ENCODE measurements around the gene DPYD.

DPYD gene

DNA sequence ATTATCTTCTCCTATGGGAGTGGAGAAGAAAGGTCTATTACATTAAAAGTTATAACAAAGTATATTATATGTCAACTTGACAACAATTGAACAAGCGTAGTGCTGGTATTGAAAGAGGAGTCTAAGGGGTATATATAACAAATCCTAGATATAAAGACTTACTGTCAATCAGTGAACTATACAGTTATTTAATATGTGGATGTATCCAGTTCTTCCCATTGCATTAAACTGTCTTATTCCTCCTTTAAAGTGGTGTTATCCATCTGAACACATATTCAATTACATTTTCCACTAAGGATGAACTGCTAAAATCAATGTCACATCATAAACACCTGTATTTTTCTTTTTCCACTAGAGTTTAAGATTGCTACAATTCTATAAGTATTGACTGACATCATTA, 438.8 kb downstream of the DPYD start:
- no peak overlapping the region for H3K4me3 ChIP-seq (ENCODE audit: low read length)
- TF ChIP-seq ZNF274 (IDR thresholded peaks at IDR 0.05; ENCODE audit: low read depth, low read length): no peak

- no peak for TF ChIP-seq ZNF274 (IDR thresholded peaks at IDR 0.05; ENCODE audit: low read depth, low read length)
- H3K4me3 ChIP-seq (ENCODE audit: low read length): no peak overlapping the region
Measured at GRCh38 chr1:97467445-97467844, 453.4 kb downstream of the DPYD start.

GRCh38 chr1:97464305-97464704, 456.5 kb downstream of the DPYD start:
- no peak for TF ChIP-seq ZNF274 (IDR thresholded peaks at IDR 0.05; ENCODE audit: low read depth, low read length)
- no peak overlapping the region for H3K4me3 ChIP-seq (ENCODE audit: low read length)

DNA sequence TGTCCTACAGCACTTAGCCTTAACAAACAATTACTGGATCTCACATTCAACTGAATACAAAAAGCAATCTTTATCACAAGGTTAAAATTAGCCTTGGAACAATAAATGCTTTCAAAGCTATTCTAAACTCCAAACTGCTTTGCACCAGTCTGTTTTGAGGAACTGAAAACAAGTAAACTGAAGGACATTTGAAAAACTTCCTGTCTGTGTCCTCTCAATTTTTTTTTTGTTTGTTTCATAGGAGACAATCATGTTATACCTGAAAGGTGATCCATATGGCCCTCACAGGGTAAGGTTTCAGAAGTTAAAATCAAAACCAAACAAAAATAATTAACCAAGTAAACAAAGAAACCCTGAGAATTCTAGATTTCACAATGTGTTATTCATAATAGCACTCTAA, 459.1 kb downstream of the DPYD start:
- no peak for TF ChIP-seq ZNF274 (IDR thresholded peaks at IDR 0.05; ENCODE audit: low read depth, low read length)
- no peak overlapping the region for H3K4me3 ChIP-seq (ENCODE audit: low read length)

GRCh38 chr1:97457446-97458089, 463.3 kb downstream of the DPYD start:
- no peak for TF ChIP-seq ZNF274 (IDR thresholded peaks at IDR 0.05; ENCODE audit: low read depth, low read length)
- no peak overlapping the region for H3K4me3 ChIP-seq (ENCODE audit: low read length)

DNA sequence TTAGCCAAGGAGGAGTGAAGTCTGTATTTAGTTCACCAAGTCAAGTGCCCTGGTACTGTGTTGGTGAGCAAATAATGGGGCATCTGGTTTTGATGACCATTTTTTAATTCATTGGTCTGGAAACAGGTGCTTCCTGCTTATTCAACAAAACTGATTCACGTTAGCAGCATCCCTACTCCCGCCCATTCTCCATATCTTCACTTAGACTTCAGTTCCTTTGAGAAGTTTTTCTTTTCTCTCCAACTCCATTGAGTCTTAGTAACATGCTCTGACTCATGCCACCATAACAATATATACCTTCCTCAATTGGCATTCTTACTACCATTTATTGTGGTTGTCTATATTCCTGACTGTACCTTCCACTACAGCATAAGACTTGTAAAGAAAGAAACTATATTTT, 468.9 kb downstream of the DPYD start:
- TF ChIP-seq ZNF274 (IDR thresholded peaks at IDR 0.05; ENCODE audit: low read depth, low read length): no peak
- no peak overlapping the region for H3K4me3 ChIP-seq (ENCODE audit: low read length)

- H3K4me3 ChIP-seq (ENCODE audit: low read length): no peak overlapping the region
- no peak for TF ChIP-seq ZNF274 (IDR thresholded peaks at IDR 0.05; ENCODE audit: low read depth, low read length)
Measured at GRCh38 chr1:97451046-97451826, 469.6 kb downstream of the DPYD start.

DNA sequence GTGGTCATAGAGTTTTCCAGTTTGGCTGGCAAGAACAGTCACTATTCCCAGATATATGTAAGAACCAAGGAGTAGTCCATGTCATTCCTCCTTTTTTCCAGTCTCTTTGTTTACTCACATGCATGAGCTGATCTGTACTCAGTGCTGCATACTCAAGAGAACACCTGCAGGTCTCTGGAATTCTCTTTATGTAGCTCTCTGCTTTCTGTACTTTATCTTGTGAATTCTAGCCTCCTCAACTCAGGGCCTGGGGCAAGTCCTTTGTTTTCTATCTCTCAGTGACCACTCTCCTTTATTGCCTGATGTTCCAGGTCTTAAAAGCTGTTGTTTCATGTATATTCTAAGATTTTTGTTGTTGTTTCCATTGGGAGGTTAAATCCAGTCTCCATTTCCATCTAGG, 478.9 kb downstream of the DPYD start:
- no peak overlapping the region for H3K4me3 ChIP-seq (ENCODE audit: low read length)
- TF ChIP-seq ZNF274 (IDR thresholded peaks at IDR 0.05; ENCODE audit: low read depth, low read length): no peak

- TF ChIP-seq ZNF274 (IDR thresholded peaks at IDR 0.05; ENCODE audit: low read depth, low read length): no peak
Measured at GRCh38 chr1:97433824-97434177, 487.0 kb downstream of the DPYD start.

DNA sequence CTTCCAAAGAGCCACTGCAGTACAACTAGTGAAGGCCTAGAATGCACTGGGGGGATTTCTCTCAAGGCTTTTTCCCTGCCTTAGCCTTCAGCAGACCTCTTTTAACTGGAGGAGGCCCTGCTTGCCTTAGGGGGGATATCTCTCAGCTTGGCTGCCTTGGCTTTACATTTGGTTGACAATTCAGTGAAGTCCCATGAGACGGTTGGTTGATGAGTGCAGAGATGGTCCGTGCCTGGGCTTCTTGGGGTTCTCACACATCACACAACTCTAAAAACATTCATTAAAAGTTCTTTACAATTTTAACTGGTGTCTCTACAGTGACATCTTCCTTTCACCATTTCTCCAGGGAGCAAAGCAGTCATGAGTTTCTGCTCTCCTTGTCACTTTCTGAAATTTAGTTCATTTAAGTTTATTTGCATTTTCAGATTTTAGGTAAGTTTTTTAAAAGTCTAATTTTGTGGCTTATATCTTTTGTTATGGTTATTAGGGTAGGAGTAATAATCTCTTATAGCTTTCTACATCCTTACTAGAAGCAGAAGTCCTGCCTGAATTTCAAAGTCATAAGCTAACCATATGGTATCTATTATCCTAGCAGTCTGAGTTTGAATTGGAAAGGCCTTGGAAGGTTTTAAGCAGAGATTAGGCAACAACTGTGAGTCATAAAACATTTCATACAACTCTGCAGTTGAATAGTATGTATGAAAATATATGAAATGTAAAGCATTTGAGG, 487.6 kb downstream of the DPYD start:
- H3K4me3 ChIP-seq (ENCODE audit: low read length): no peak overlapping the region
- TF ChIP-seq ZNF274 (IDR thresholded peaks at IDR 0.05; ENCODE audit: low read depth, low read length): no peak

More at GRCh38 chr1:97433824-97434177, 487.0 kb downstream of the DPYD start:
- H3K4me3 ChIP-seq (ENCODE audit: low read length): no peak overlapping the region

DNA sequence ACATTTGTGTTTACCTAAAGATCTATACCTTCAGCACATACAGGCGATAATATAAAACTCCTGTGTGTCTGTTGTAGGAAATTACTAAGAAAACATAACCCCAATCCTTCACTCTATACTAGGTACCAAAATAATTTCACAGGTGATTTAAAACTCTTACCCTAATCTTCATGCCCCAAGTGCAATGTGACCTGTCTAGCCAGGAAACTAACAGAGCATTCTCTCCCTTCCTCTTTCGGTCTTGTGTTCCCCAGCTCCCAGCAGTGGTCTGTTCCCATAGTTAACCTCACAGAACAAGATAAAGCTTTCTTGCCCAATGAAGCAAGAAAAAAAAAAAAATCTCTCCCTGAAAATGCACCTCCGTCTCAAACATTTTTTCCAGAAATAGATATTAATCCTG, 493.5 kb downstream of the DPYD start:
- H3K4me3 ChIP-seq (ENCODE audit: low read length): no peak overlapping the region
- TF ChIP-seq ZNF274 (IDR thresholded peaks at IDR 0.05; ENCODE audit: low read depth, low read length): no peak

DNA sequence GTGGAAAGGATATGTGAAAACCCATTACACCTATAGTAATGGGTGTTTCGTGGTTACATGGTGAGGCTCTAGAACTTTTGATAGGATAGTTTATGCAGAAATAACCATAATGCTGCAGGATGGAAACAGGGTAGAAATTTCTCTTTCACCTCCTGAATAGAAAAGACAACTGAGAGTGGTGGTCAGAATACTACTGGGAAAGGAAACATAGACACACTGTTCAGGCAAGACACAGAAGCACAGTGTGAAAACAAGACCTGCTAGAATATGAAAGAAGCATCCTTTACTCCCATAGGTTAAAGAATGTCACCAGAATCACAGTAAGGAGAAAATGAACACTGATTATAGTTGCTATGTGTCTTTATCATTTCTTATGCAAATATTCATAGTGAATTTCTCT, 496.6 kb downstream of the DPYD start:
- no peak for TF ChIP-seq ZNF274 (IDR thresholded peaks at IDR 0.05; ENCODE audit: low read depth, low read length)
- H3K4me3 ChIP-seq (ENCODE audit: low read length): no peak overlapping the region

DNA sequence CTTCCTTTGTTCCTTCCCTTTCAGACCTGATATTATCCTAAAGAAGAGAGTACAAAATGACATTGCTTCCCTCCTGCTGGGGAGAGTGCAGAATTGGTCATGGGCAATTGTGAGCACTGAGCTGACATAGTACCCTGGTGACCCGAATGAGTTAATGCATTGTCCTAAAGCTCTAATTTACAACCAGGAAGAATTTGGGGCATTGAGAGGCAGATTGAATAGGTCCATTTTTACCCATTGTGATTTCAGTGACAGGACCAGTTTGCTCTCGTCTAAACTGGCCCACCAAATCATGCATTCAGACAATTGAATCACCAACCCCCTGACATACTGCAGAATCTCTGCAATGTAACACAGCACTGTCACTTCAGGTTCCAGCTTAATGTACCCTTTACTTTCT, 497.4 kb downstream of the DPYD start:
- H3K4me3 ChIP-seq (ENCODE audit: low read length): no peak overlapping the region
- TF ChIP-seq ZNF274 (IDR thresholded peaks at IDR 0.05; ENCODE audit: low read depth, low read length): no peak

DNA sequence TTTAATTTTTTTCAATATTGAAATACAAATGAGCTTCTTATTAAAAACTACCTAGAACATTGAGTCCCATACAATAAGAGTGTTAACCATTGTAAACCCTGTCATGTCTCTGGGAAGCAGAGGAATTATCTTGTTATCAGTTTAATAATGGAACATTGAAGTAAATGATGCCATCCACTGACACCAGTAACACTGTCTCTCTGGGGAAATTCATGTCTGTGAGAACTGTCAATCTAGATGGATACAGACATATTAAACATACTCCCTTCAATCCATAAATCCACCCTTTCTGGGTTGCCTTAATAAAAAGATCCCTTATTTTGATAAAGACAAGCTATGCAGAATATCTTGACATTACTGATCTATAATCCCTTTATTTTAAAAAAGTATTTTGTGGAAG, 503.2 kb downstream of the DPYD start:
- TF ChIP-seq ZNF274 (IDR thresholded peaks at IDR 0.05; ENCODE audit: low read depth, low read length): no peak
- no peak overlapping the region for H3K4me3 ChIP-seq (ENCODE audit: low read length)

All from GM08714 (cell line).